HEK293 (cell line): ENCODE measurements around the gene DLL1.

ENCODE experiments used
- CTCF ChIA-PET: fragments of 350-600 bp; formaldehyde crosslinking; extraction: SDS; loops from one replicate; lab custom pipeline; 2021; ENCODE audit warnings: antibody characterized with exemption; lab: Yijun Ruan, JAX
- POLR2A ChIA-PET: fragments of 300-600 bp; formaldehyde crosslinking; extraction: SDS; loops from one replicate; lab custom pipeline; 2020; ENCODE audit warnings: antibody characterized with exemption, inconsistent platforms; lab: Yijun Ruan, JAX
- H3K27ac ChIP-seq: fragments of 200-500 bp; sonication (Bioruptor generic); 2 replicates; pipeline ENCODE4 v1.5.1; 2014; ENCODE audit warnings: low read depth, low read length, control low read depth, inconsistent platforms; ENCODE audit errors: extremely low read depth
- H3K36me3 ChIP-seq, 2 experiments: fragments of 200-500 bp in 1 of 2; sonication (Bioruptor generic) in 1 of 2; 1 replicate in 1 of 2; 2 replicates in 1 of 2; pipeline ENCODE4 v1.5.1; 2014 to 2017; ENCODE audit warnings: inconsistent platforms in 2 of 2, low read length in 2 of 2; ENCODE audit not compliant: control insufficient read depth in 2 of 2, insufficient read depth in 1 of 2
- H3K4me1 ChIP-seq: fragments of 200-500 bp; sonication (Bioruptor generic); 2 replicates; pipeline ENCODE4 v1.5.1; 2014; ENCODE audit warnings: mild to moderate bottlenecking, low read length, inconsistent platforms; ENCODE audit not compliant: control insufficient read depth, insufficient read depth
- H3K4me3 ChIP-seq: 2 replicates; pipeline ENCODE4 v1.5.1; 2011; ENCODE audit warnings: low read depth, mild to moderate bottlenecking, control low read depth, low read length, moderate library complexity
- H3K9me3 ChIP-seq: fragments of 200-500 bp; sonication (Bioruptor generic); 2 replicates; pipeline ENCODE4 v1.5.1; 2014; ENCODE audit warnings: low read depth, low read length, inconsistent platforms; ENCODE audit not compliant: control insufficient read depth, insufficient read depth
- BCL11B ChIP-seq: fragments of 450-650 bp; formaldehyde crosslinking; IDR thresholded peaks from 2 replicates; pipeline ENCODE4 v1.5.1; 2016; ENCODE audit warnings: low read depth, missing biosample characterization, missing genetic modification characterization
- GLIS1 ChIP-seq: fragments of 450-650 bp; formaldehyde crosslinking; IDR thresholded peaks from 2 replicates; pipeline ENCODE4 v1.5.1; 2016; ENCODE audit warnings: missing biosample characterization, missing genetic modification characterization
- HOXD13 ChIP-seq: sonication (generic); formaldehyde crosslinking; IDR thresholded peaks from 2 replicates; pipeline ENCODE4 v1.8.0; 2022; ENCODE audit warnings: missing genetic modification reagents, borderline replicate concordance
- MYNN ChIP-seq: fragments of 450-650 bp; formaldehyde crosslinking; IDR thresholded peaks from 2 replicates; pipeline ENCODE4 v1.5.1; 2016; ENCODE audit warnings: missing biosample characterization, missing genetic modification characterization, borderline replicate concordance
- PRDM1 ChIP-seq: fragments of 450-650 bp; formaldehyde crosslinking; IDR thresholded peaks from 2 replicates; pipeline ENCODE4; 2016; ENCODE audit warnings: missing biosample characterization, missing genetic modification characterization
- SP2 ChIP-seq: fragments of 450-650 bp; formaldehyde crosslinking; IDR thresholded peaks from 2 replicates; pipeline ENCODE4 v1.5.1; 2016; ENCODE audit warnings: missing biosample characterization, missing genetic modification characterization
- YY2 ChIP-seq: fragments of 450-650 bp; formaldehyde crosslinking; IDR thresholded peaks from 2 replicates; pipeline ENCODE4 v1.5.1; 2016; ENCODE audit warnings: missing biosample characterization, missing genetic modification characterization
- ZBTB8A ChIP-seq: fragments of 450-650 bp; formaldehyde crosslinking; IDR thresholded peaks from 2 replicates; pipeline ENCODE4 v1.5.1; 2016; ENCODE audit warnings: missing biosample characterization, missing genetic modification characterization
- ZNF121 ChIP-seq: fragments of 450-650 bp; formaldehyde crosslinking; IDR thresholded peaks from 2 replicates; pipeline ENCODE4 v1.5.1; 2016; ENCODE audit warnings: missing biosample characterization, missing genetic modification characterization
- ZNF146 ChIP-seq: fragments of 450-650 bp; formaldehyde crosslinking; IDR thresholded peaks from 2 replicates; pipeline ENCODE4 v1.5.1; 2016; ENCODE audit warnings: missing biosample characterization, missing genetic modification characterization
- ZNF16 ChIP-seq: fragments of 450-650 bp; formaldehyde crosslinking; IDR thresholded peaks from 2 replicates; pipeline ENCODE4 v1.5.1; 2016; ENCODE audit warnings: low read depth, missing biosample characterization, missing genetic modification characterization
- ZNF544 ChIP-seq: fragments of 450-650 bp; formaldehyde crosslinking; IDR thresholded peaks from 2 replicates; pipeline ENCODE4 v1.5.0; 2017; ENCODE audit warnings: missing biosample characterization, missing genetic modification characterization
- ZNF571 ChIP-seq: fragments of 450-650 bp; formaldehyde crosslinking; IDR thresholded peaks from 2 replicates; pipeline ENCODE4 v1.5.0; 2017; ENCODE audit warnings: missing biosample characterization, missing genetic modification characterization
- ZNF600 ChIP-seq: fragments of 450-650 bp; formaldehyde crosslinking; IDR thresholded peaks from 2 replicates; pipeline ENCODE4 v1.5.1; 2016; ENCODE audit warnings: missing biosample characterization, missing genetic modification characterization
- ZNF701 ChIP-seq: fragments of 450-650 bp; formaldehyde crosslinking; IDR thresholded peaks from 2 replicates; pipeline ENCODE4 v1.5.1; 2016; ENCODE audit warnings: missing biosample characterization, missing genetic modification characterization
- ZNF76 ChIP-seq: fragments of 450-650 bp; formaldehyde crosslinking; IDR thresholded peaks from 2 replicates; pipeline ENCODE4; 2016; ENCODE audit warnings: low read depth, missing biosample characterization, missing genetic modification characterization, borderline replicate concordance
- ZNF791 ChIP-seq: fragments of 450-650 bp; formaldehyde crosslinking; IDR thresholded peaks from 2 replicates; pipeline ENCODE4 v1.5.1; 2016; ENCODE audit warnings: missing biosample characterization, missing genetic modification characterization
- ZNF792 ChIP-seq: fragments of 450-650 bp; formaldehyde crosslinking; IDR thresholded peaks from 2 replicates; pipeline ENCODE4 v1.5.1; 2016; ENCODE audit warnings: missing biosample characterization, missing genetic modification characterization
- TF ChIP-seq, protein P1 (sequence below): fragments of 450-650 bp; formaldehyde crosslinking; IDR thresholded peaks from 2 replicates; pipeline ENCODE4 v1.5.1; 2017; ENCODE audit warnings: missing biosample characterization, missing genetic modification characterization
- TF ChIP-seq, protein P2 (sequence below): IDR thresholded peaks from 2 replicates; pipeline ENCODE4 v1.6.1; 2011; ENCODE audit warnings: mild to moderate bottlenecking, low read depth, low read length, borderline replicate concordance
- TF ChIP-seq, protein P3 (sequence below): fragments of 450-650 bp; formaldehyde crosslinking; IDR thresholded peaks from 2 replicates; pipeline ENCODE4 v1.5.1; 2016; ENCODE audit warnings: missing biosample characterization, missing genetic modification characterization, borderline replicate concordance
- TF ChIP-seq, protein P4 (sequence below): fragments of 450-650 bp; formaldehyde crosslinking; IDR thresholded peaks from 2 replicates; pipeline ENCODE4 v1.5.1; 2017; ENCODE audit warnings: missing biosample characterization, mild to moderate bottlenecking, missing genetic modification characterization, moderate library complexity

DLL1 gene

DNA sequence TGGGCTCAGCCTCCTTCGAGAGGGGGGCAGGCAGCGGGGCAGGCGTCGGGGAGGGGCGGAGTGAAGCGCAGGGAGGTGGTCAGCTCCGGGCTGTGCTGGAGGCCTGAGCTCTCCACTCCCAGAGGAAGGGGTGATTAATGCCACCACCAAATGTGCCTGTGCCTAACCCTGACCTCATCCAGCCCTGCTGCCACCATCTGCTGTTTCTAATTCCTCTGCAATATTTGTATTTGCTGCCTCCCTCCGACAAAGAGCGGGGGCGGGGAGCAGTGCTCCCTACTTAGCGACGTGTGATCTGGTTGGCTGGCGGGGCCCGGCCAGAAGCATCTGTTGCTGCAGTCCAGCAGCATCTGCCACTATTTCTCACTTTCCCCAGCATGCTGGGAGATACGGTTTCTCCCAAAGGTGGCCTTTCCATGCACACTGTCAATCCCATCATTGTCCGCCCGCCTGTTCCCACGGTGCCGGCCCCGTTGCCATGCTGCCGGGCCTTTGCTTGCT lies 47.0 kb downstream of the DLL1 start (continued):
- TF ChIP-seq, protein P1, sequence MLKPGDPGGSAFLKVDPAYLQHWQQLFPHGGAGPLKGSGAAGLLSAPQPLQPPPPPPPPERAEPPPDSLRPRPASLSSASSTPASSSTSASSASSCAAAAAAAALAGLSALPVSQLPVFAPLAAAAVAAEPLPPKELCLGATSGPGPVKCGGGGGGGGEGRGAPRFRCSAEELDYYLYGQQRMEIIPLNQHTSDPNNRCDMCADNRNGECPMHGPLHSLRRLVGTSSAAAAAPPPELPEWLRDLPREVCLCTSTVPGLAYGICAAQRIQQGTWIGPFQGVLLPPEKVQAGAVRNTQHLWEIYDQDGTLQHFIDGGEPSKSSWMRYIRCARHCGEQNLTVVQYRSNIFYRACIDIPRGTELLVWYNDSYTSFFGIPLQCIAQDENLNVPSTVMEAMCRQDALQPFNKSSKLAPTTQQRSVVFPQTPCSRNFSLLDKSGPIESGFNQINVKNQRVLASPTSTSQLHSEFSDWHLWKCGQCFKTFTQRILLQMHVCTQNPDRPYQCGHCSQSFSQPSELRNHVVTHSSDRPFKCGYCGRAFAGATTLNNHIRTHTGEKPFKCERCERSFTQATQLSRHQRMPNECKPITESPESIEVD (tag by site-specific recombination), result no peak
- TF ChIP-seq ZNF791 (tag by site-specific recombination) (no peak), ZNF600 (tag by site-specific recombination) (no peak), ZNF16 (tag by site-specific recombination) (no peak), ZNF792 (tag by site-specific recombination) (no peak), ZNF146 (no peak), GLIS1 (tag by site-specific recombination) (no peak), ZNF76 (tag by site-specific recombination) (no peak), MYNN (no peak), BCL11B (tag by site-specific recombination) (no peak)

DNA sequence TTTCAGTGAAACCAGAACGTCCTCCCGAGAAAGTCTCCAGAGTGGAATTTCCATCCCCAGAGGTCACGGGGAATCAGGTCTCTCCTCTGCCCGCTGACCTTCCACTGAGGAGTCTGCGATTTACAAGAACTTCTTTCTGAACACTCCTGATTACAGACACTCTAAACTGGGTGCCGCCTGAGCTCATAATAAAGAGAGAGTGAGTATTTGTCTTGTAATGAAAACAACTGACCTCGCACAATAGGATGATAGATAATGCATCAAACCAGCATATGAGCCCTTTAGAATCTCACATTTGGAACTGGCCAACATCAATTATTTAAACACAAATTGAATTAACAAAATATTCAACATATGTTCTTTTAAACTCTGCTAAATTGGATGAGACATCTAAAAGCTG lies 47.5 kb downstream of the DLL1 start:
- Histone ChIP-seq H3K4me3 (no peak overlapping the region), H3K36me3 (no peaks in the 10 kb centered on the region), H3K4me1 (no peaks in the 10 kb centered on the region), H3K9me3 (no peaks in the 10 kb centered on the region), H3K27ac (no peak overlapping the region)
- TF ChIP-seq YY2 (tag by site-specific recombination) (no peak), ZNF121 (no peak), ZNF544 (tag by site-specific recombination) (no peak), PRDM1 (tag by site-specific recombination) (no peak)
- TF ChIP-seq, protein P2, sequence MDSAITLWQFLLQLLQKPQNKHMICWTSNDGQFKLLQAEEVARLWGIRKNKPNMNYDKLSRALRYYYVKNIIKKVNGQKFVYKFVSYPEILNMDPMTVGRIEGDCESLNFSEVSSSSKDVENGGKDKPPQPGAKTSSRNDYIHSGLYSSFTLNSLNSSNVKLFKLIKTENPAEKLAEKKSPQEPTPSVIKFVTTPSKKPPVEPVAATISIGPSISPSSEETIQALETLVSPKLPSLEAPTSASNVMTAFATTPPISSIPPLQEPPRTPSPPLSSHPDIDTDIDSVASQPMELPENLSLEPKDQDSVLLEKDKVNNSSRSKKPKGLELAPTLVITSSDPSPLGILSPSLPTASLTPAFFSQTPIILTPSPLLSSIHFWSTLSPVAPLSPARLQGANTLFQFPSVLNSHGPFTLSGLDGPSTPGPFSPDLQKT, result no peak
- CTCF ChIA-PET, result no interaction called here
- POLR2A ChIA-PET, result no interaction called here

DNA sequence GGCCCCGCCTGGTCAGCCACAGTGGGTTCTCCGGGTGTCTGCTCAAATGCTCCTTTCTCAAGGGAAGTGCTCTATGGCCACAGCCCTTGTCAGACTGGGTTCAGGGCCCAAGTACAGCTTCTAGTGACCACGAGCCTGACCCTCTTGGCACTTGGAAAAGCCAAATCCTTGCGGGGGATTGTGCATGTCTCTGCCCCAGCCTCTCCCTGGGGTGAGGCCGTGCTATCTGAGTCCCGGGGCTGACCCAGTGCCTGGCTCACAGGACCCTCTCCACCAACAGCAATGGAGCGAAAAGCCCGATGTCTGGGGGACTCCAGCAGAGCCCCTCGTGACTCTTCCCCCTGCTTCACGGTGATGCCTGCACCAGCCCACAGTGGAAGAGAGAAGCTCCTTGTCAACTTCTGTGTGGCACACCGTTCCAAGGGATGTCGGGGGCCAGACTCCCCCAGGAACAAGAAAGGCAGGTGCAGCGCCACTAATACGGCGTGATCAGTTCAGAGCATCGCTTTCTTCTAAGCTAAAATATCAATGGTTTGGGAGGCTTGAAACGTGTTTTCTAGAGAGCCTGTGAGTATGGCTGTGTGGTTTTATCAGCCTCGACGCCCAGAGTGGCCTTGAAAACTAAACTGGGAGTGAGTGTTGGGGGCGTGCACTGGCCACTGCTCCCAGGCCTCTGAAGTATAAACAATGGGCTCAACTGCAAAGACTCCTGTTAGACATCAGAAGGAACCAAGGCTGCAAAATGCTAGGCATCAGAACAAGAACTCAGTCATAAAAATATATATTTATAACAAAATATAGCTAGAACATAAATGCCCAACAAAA lies 51.9 kb downstream of the DLL1 start:
- H3K9me3 ChIP-seq, result no peaks in the 10 kb centered on the region
- H3K4me1 ChIP-seq, result no peaks in the 10 kb centered on the region
- CTCF ChIA-PET, result no interaction called here
- POLR2A ChIA-PET, result no interaction called here
- no peaks in the 10 kb centered on the region for H3K36me3 ChIP-seq
- H3K27ac ChIP-seq, result no peak overlapping the region
- no peak overlapping the region for H3K4me3 ChIP-seq
- TF ChIP-seq, protein P3, sequence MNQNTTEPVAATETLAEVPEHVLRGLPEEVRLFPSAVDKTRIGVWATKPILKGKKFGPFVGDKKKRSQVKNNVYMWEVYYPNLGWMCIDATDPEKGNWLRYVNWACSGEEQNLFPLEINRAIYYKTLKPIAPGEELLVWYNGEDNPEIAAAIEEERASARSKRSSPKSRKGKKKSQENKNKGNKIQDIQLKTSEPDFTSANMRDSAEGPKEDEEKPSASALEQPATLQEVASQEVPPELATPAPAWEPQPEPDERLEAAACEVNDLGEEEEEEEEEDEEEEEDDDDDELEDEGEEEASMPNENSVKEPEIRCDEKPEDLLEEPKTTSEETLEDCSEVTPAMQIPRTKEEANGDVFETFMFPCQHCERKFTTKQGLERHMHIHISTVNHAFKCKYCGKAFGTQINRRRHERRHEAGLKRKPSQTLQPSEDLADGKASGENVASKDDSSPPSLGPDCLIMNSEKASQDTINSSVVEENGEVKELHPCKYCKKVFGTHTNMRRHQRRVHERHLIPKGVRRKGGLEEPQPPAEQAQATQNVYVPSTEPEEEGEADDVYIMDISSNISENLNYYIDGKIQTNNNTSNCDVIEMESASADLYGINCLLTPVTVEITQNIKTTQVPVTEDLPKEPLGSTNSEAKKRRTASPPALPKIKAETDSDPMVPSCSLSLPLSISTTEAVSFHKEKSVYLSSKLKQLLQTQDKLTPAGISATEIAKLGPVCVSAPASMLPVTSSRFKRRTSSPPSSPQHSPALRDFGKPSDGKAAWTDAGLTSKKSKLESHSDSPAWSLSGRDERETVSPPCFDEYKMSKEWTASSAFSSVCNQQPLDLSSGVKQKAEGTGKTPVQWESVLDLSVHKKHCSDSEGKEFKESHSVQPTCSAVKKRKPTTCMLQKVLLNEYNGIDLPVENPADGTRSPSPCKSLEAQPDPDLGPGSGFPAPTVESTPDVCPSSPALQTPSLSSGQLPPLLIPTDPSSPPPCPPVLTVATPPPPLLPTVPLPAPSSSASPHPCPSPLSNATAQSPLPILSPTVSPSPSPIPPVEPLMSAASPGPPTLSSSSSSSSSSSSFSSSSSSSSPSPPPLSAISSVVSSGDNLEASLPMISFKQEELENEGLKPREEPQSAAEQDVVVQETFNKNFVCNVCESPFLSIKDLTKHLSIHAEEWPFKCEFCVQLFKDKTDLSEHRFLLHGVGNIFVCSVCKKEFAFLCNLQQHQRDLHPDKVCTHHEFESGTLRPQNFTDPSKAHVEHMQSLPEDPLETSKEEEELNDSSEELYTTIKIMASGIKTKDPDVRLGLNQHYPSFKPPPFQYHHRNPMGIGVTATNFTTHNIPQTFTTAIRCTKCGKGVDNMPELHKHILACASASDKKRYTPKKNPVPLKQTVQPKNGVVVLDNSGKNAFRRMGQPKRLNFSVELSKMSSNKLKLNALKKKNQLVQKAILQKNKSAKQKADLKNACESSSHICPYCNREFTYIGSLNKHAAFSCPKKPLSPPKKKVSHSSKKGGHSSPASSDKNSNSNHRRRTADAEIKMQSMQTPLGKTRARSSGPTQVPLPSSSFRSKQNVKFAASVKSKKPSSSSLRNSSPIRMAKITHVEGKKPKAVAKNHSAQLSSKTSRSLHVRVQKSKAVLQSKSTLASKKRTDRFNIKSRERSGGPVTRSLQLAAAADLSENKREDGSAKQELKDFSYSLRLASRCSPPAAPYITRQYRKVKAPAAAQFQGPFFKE (tag by site-specific recombination), result no peak
- TF ChIP-seq MYNN, result no peak
- no peak for TF ChIP-seq ZNF571 (tag by site-specific recombination)
- no peak for TF ChIP-seq ZBTB8A (tag by site-specific recombination)
- TF ChIP-seq, protein P4, sequence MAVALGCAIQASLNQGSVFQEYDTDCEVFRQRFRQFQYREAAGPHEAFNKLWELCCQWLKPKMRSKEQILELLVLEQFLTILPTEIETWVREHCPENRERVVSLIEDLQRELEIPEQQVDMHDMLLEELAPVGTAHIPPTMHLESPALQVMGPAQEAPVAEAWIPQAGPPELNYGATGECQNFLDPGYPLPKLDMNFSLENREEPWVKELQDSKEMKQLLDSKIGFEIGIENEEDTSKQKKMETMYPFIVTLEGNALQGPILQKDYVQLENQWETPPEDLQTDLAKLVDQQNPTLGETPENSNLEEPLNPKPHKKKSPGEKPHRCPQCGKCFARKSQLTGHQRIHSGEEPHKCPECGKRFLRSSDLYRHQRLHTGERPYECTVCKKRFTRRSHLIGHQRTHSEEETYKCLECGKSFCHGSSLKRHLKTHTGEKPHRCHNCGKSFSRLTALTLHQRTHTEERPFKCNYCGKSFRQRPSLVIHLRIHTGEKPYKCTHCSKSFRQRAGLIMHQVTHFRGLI (tag by site-specific recombination), result no peak
- TF ChIP-seq ZNF76 (tag by site-specific recombination), result no peak
- TF ChIP-seq SP2 (tag by site-specific recombination), result no peak
- no peak for TF ChIP-seq ZNF701 (tag by site-specific recombination)
- no peak for TF ChIP-seq HOXD13 (CRISPR knock-in tag)
